ENCODE results near the gene PMP22.
A peak's percentile ranks its signal among the peaks of the same experiment; 100 is the strongest.
"Not testable (repeated sequence)": the region's sequence is repeated elsewhere in the genome, so short reads cannot be mapped to it uniquely, and the experiment has no call there.

Gene PMP22

GRCh38 chr17:15250135-15250860 is 14.8 kb downstream of the PMP22 start:
- no peak for DNase-seq

GRCh38 chr17:15249487-15249886 is 15.6 kb downstream of the PMP22 start:
- no peak for DNase-seq

- DNase-seq = no peak
These were observed 17.1 kb downstream of the PMP22 start for GRCh38 chr17:15247891-15248529.

- DNase-seq = no peak
These were observed 20.1 kb downstream of the PMP22 start for GRCh38 chr17:15245054-15245453.

- no peak for DNase-seq
These were observed 24.5 kb downstream of the PMP22 start for GRCh38 chr17:15240644-15241043.

GRCh38 chr17:15239491-15239890 is 25.6 kb downstream of the PMP22 start:
- DNase-seq = no peak

- DNase-seq = no peak
These were observed 26.3 kb downstream of the PMP22 start for GRCh38 chr17:15238676-15239422.

- DNase-seq = peak; percentile 68
These were observed 27.1 kb downstream of the PMP22 start for GRCh38 chr17:15238057-15238456.

- no peak for DNase-seq
These were observed 28.1 kb downstream of the PMP22 start for GRCh38 chr17:15237106-15237425.

- DNase-seq = no peak
These were observed 28.6 kb downstream of the PMP22 start for GRCh38 chr17:15236281-15237105.

GRCh38 chr17:15233971-15234370 is 31.2 kb downstream of the PMP22 start:
- DNase-seq = no peak

GRCh38 chr17:15233022-15233805 is 31.9 kb downstream of the PMP22 start:
- DNase-seq = no peak

GRCh38 chr17:15232517-15232915 is 32.6 kb downstream of the PMP22 start:
- no peak for DNase-seq

- DNase-seq = no peak
These were observed 33.1 kb downstream of the PMP22 start for GRCh38 chr17:15231851-15232516.

- DNase-seq = no peak
These were observed 34.3 kb downstream of the PMP22 start for GRCh38 chr17:15230866-15231265.

- DNase-seq = not testable (repeated sequence)
These were observed 43.3 kb downstream of the PMP22 start for GRCh38 chr17:15221827-15222226.

GRCh38 chr17:15220785-15221184 is 44.3 kb downstream of the PMP22 start:
- DNase-seq = no peak

- no peak for DNase-seq
These were observed 48.6 kb downstream of the PMP22 start for GRCh38 chr17:15216481-15216880.

- DNase-seq = no peak
These were observed 51.6 kb downstream of the PMP22 start for GRCh38 chr17:15213381-15214087.

GRCh38 chr17:15210247-15210646 is 54.9 kb downstream of the PMP22 start:
- no peak for DNase-seq

GRCh38 chr17:15203062-15203461 is 62.1 kb downstream of the PMP22 start:
- DNase-seq = not testable (repeated sequence)
